ENCODE results near the gene GPR107.
"Not testable (repeated sequence)": the region's sequence is repeated elsewhere in the genome, so short reads cannot be mapped to it uniquely, and the experiment has no call there.

The GPR107 gene

DNA sequence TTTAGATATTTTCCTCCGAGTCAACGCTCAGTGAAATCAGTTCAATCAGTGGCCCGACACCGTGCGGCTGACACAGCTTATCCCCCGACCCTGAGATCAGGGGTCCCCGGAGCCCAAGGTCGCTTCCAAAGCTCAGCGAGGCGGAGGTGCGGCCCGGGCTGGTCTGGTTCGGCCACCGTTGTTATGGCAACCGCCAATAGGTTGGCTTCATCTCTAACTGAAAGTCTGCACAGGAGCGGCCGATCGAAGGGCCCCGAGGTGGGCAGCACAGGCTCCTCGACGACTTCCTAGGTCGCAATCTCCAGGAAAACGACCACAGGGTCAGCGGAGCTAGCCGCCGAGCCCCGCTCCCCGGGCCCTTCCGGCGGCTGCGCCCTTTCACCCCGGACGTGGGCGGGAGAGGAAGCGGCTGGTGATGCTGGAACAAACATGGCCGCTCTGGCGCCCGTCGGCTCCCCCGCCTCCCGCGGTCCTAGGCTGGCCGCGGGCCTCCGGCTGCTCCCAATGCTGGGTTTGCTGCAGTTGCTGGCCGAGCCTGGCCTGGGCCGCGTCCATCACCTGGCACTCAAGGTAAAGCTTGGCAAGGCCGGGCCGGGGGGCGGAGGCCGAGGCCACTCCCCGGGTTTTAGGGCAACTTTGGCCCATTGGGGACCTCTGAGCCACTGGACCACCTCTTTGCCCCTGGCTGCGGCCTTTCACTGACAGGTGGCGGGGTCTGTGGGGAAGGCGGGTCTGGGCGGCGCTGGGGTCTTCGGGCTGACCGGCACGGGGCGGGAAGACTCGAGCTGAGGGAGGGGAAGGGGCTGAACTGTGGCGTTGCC lies at the start of gene GPR107:
Gene GPR107, plus strand, starts transcription at position 403 of the 821 bp plus-strand sequence. Its CDS starts 27 bp downstream, at position 430.
- peak; percentile 51 to 55 for DNase-seq (ENCODE audit: low read depth in 2 of 2)

DNA sequence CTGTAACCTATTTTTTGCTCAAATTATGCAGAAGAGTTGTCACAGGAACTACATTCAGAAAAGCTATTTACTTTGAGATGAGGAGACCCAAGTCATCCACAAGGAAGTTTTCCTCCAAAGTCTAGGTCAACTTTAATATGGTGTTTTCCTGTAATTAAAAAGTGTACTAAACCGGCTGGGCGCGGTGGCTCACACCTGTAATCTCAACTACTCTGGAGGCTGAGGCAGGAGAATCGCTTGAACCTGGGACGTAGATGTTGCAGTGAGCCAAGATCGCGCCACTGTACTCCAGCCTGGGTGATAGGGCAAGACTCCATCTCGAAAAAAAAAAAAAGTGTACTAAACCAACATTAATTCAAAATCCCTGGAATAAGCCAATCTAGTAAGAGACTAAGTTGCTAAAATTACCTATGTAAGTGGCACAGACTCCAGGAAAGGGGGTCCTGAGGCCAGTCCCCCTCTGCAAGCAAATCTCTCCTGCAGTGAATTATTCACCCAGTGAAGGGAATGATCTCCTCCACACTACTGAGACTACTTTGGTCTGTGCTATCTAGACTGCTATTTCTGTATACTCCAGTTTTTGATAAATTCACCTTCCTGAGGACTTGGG lies 49.7 kb upstream of the GPR107 start:
- DNase-seq (ENCODE audit: low read depth in 2 of 2) = no peak

- DNase-seq (ENCODE audit: low read depth in 2 of 2) = not testable (repeated sequence)
Observed at GRCh38 chr9:130006952-130007351, 46.8 kb upstream of the GPR107 start.

DNA sequence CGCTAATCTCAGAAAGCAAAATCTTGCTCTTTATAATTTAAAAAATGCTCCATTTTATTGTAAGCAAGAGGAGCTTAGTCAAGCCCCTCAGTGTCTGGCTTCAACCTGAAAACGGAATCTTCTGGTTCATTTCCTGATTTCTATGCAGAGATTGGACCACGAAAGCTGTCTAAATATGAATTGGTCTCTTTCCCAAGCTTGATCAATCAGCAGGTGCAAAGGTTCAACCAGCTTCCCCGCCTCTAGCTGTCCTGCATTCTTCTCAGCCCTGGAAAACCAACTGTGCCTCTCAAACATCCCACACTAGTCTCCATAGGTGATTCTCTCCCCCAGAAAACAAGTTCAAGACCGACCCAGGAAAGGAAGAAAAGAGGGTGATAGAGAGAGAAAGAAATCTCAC lies 45.2 kb upstream of the GPR107 start:
- DNase-seq (ENCODE audit: low read depth in 2 of 2) = no peak

DNA sequence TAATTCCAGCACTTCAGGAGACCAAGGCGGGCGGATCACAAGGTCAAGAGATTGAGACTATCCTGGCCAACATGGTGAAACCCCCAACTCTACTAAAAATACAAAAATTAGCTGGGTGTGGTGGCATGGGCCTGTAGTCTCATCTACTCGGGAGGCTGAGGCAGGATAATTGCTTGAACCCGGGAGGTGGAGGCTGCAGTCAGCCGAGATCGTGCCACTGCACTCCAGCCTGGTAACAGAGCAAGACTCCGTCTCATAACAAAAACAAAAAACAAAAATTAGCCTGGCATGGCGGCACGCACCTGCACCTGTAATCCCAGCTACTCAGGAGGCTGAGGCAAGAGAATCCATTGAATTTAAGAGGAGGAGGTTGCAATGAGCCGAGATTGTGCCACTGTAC lies 44.2 kb upstream of the GPR107 start:
- DNase-seq (ENCODE audit: low read depth in 2 of 2) = not testable (repeated sequence)

GRCh38 chr9:130010151-130010988 lies 43.3 kb upstream of the GPR107 start:
- DNase-seq (ENCODE audit: low read depth in 2 of 2) = no peak

DNA sequence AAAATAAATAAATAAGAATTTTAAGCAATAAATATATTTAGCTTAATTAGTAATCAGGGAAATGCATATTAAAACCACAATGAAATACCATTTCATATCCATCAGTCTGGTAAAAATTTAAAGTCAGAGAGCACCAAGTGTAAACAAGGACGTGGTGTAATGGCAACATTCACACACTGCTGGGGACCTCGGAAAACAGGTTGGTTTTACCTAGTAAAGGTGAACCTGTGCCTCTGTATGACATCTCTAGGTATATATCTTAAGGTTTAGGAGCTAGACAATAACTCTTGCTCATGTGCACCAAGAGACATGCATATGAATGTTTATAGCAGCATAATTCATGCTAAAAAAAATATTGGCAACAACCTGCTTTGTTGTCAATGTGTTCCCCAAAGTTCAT lies 40.4 kb upstream of the GPR107 start:
- no peak for DNase-seq (ENCODE audit: low read depth in 2 of 2)

DNA sequence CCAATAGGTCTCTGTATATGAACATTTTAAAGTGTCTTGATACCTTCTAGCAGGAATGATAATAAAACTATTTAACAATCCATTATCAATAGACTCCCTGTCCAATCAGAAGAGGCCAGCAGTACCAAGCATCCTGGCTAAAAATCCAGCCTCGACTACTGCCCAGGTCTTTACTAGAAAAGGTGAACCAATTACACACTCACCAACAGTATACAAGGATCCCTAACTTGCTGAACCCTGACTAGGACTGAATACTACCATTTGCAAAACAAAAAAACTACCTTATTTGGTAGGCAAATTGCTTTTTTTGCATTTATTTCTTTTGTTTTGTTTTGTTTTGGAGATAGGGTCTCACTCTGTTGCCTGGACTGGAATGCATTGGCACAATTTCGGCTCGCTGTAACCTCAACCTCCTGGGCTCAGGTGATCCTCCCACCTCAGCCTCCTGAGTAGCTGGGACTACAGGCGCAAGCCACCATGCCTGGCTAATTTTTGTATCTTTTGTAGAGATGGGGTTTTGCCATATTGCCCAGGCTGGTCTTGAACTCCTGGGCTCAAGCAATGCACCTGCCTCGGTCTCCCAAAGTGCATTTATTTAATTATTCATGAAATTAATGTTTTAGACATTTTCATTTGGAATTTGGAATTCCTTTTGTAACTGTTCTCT lies 38.2 kb upstream of the GPR107 start:
- DNase-seq (ENCODE audit: low read depth in 2 of 2) = no peak

DNA sequence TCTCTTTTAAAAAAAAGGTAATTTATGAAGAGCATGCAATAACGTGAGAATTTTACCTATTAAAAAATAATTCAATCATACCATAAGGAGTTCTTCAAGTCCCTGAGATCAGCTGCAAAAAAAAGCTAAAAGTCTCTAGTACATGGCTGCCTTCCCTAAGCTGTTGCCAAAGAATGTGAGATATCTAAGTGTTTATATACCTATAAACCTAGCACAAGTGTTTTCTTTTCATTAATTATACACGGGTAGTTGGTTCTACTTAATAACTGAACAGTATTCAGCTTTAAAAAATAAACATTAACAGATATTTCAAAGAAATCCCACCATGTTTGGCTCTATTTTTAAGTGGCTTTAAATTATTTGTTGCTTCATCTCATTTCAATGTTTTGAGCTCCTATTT lies 36.6 kb upstream of the GPR107 start:
- no peak for DNase-seq (ENCODE audit: low read depth in 2 of 2)

DNA sequence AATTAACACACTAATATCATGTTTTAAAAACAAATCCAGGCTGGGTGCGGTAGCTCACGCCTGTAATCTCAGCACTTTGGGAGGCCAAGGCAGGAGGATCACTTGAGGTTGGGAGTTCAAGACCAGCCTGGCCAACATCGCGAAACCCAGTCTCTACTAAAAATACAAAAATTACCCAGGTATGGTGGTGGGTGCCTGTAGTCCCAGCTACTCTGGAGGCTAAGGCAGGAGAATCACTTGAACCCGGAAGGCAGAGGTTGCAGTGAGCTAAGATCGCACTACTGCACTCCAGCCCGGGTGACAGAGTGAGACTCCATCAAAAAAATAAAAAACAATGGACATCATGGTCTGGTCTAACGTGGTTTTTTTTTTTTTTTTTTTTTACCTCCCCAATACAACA lies 36.2 kb upstream of the GPR107 start:
- DNase-seq (ENCODE audit: low read depth in 2 of 2) = not testable (repeated sequence)

DNA sequence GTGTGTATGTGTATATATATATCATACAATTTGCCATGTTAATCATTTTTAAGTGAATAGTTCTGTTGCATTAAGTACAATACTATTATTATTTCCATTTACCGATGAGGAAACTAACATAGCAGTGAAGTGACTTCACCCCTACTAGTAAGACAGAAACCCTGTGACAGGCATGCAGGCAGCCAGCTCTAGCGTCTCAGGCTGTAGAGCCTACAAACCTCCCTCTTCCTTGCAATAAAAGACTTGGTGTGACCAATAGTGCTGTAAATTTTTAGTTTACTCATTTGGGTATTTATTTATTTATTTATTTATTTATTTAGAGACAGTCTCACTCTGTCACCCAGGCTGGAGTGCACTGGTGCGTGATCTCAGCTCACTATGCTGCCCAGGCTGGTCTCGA lies 35.4 kb upstream of the GPR107 start:
- DNase-seq (ENCODE audit: low read depth in 2 of 2) = no peak

DNA sequence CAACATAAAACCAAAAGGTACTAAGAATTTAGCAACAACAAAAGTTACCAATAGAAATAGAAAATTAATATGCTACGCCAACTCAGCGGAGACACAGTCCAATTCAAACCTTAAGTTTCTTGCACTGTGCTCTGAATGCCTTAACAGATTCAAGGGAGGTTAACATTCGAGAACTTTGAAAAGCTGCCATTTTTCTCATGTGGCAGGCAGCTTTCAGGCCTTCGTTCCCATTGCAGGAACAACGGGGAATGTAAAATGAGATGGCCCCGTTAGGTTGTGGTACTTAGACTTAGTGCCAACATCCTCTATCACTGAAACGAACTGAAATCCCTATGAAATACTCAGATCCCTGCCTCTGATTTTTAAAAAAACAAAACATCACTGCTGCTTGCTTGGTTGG lies 33.1 kb upstream of the GPR107 start:
- DNase-seq (ENCODE audit: low read depth in 2 of 2) = no peak

- DNase-seq (ENCODE audit: low read depth in 2 of 2) = no peak
Observed at GRCh38 chr9:130021123-130021522, 32.6 kb upstream of the GPR107 start.

- not testable (repeated sequence) for DNase-seq (ENCODE audit: low read depth in 2 of 2)
Observed at GRCh38 chr9:130021842-130022241, 31.9 kb upstream of the GPR107 start.

DNA sequence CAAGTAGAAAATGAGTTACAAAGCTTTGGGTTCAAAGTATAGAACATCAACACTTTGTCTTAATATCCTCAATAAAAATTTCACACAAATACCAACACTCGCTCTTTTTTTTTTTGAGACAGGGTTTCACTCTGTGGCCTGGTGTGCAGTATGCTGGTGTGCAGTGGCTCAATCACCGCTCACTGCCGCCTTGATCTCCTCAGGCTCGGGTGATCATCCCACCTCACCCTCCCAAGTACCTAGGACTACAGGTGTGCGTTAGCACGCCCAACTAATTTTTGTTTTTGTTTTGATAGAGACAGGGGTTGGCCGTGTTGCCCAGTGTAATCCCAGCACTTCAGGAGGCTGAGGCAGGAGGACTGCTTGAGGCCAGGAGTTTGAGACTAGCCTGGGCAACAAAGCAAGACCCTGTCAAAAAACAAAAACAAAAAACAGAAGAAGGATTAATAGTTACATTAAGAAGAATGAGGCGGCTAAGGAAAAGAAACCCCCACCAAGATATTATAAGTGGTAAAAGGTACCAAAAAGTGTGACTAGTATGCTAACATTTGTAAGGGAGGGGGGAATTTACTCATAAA lies 31.1 kb upstream of the GPR107 start:
- DNase-seq (ENCODE audit: low read depth in 2 of 2) = no peak

GRCh38 chr9:130023144-130023787 lies 30.4 kb upstream of the GPR107 start:
- no peak for DNase-seq (ENCODE audit: low read depth in 2 of 2)

DNA sequence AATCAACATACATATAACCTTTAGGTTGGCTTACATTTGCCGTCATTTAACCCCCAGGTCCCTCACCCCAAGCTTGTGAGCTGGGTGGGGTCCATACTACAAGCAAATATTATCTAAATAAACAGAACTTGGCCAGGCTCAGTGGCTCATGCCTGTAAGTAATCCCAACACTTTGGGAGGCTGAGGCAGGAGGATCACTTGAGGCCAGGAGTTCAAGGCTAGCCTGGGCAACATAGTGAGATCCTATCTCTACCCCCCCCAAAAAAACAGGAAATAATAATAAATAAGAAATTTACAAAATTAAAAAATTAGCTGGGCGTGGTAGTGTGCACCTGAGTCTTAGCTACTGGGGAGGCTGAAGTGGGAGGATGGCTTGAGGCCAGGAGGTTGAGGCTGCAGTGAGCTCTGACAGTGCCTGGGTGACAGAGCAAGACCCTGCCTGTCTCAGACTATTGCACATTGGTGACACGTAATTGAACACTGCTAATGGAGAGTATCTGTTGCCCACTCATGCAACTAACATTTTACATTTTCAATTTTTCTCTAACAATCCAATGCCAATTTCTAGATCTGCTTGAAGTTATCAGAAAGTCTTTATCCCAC lies 29.6 kb upstream of the GPR107 start:
- DNase-seq (ENCODE audit: low read depth in 2 of 2) = no peak

DNA sequence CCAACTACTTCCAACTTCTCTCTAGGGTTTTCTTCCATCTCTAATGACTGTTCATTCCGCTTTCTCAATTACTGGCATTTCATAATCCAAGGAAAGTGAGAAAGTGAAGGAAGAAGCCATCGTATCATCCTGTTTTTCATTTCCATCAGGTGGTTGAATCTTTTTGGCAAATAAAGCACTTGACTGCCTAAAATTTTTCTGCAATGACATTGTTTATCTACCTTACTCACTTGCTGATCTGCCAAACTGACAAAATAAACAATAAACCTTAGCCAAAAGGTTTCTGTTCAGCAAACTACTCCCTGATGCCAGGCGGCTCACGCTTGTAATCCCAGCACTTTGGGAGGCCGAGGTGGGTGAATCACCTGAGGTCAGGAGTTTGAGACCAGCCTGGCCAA lies 29.1 kb upstream of the GPR107 start:
- no peak for DNase-seq (ENCODE audit: low read depth in 2 of 2)

DNA sequence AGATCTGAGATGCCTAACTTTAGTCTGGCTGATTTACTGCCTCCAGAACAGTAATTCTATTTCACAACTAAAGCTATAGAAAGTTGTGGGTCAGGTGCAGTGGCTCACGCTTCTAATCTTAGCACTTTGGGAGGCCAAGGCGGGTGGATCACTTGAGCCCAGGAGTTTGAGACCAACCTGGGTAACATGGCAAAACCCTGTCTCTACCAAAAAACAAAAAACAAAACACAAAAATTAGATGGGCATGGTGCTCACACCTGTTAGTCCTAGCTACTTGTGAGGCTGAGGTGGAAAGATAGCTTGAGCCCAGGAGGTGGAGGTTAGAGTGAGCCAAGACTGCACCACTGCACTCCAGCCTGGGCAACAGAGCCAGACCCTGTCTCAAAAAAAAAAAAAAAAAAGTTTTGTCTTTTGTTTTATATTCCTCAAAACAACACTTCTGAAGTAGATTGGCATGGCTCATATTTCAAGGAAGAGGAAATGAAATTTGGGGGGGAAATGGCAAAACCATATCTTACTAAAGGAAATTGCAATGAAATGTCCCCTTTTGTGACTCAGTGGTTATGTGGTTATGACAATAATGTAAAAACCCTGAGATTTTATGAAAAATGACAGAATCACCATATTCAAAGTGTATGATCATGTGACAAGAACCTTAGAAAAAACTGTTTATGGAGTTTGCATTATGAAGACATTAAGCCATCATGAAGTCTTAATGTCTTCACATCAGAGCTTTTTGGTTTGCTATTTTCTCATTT lies 26.9 kb upstream of the GPR107 start:
- no peak for DNase-seq (ENCODE audit: low read depth in 2 of 2)
